Activated CD8-positive, alpha-beta T cell treated with anti-CD3 and anti-CD28 coated beads for 36 hours (primary cell): Measurements from ENCODE around the gene PLEKHM2. TPM values are rescaled to one million over a fixed set of nuclear protein-coding genes. Genes with fewer than 3 reads are reported as not detected.

ENCODE experiments used
- ATAC-seq: fragments of 200-7000 bp; cut with Tn5 transposase; one replicate; pipeline ENCODE4 v1.10.0; 2021; ENCODE audit warnings: mild to moderate bottlenecking, moderate library complexity
- CTCF ChIA-PET: fragments of 350-600 bp; sonication (Branson Sonifier 250); formaldehyde crosslinking; loops from one replicate; lab custom pipeline; 2021; ENCODE audit warnings: antibody characterized with exemption; lab: Charles Lee
- POLR2A ChIA-PET: fragments of 350-600 bp; sonication (Branson Sonifier 250); formaldehyde crosslinking; loops from one replicate; lab custom pipeline; 2021; ENCODE audit warnings: antibody characterized with exemption; lab: Charles Lee
- DNase-seq: peaks from one replicate; pipeline ENCODE4 v3.0.0-alpha.2; 2020
- H3K27ac Mint-ChIP-seq: one replicate; pipeline ENCODE4 v1.8.0; 2021; ENCODE audit warnings: mild to moderate bottlenecking, mixed read lengths
- H3K27me3 Mint-ChIP-seq: one replicate; pipeline ENCODE4 v1.8.0; 2021; ENCODE audit warnings: mixed read lengths
- H3K36me3 Mint-ChIP-seq: one replicate; pipeline ENCODE4 v1.8.0; 2021; ENCODE audit warnings: low read depth, mixed read lengths
- H3K4me1 Mint-ChIP-seq: one replicate; pipeline ENCODE4 v1.8.0; 2021; ENCODE audit warnings: low read depth, mixed read lengths
- H3K4me3 Mint-ChIP-seq: one replicate; pipeline ENCODE4 v1.8.0; 2021; ENCODE audit warnings: mild to moderate bottlenecking, moderate library complexity, mixed read lengths
- H3K9me3 Mint-ChIP-seq: one replicate; pipeline ENCODE4 v1.8.0; 2021; ENCODE audit warnings: mixed read lengths
- intact Hi-C: fragments of 100-400 bp; cut with micrococcal nuclease; formaldehyde crosslinking; loops from one replicate; pipeline ENCODE4 v1.10.0; 2022
- total RNA-seq, 2 experiments: library from RNA; stranded (reverse); gene quantifications; one replicate each; pipeline ENCODE4 v1.2.3, GENCODE V29; 2021
- TF ChIP-seq, protein P1 (sequence below): fragments of 200-600 bp; IDR thresholded peaks from one replicate; pipeline ENCODE4 v1.8.0; 2022; ENCODE audit warnings: antibody characterized with exemption, mild to moderate bottlenecking

The PLEKHM2 gene
- total RNA-seq, 2 experiments from 2014 or later = 41.5 to 42.9 TPM

DNA sequence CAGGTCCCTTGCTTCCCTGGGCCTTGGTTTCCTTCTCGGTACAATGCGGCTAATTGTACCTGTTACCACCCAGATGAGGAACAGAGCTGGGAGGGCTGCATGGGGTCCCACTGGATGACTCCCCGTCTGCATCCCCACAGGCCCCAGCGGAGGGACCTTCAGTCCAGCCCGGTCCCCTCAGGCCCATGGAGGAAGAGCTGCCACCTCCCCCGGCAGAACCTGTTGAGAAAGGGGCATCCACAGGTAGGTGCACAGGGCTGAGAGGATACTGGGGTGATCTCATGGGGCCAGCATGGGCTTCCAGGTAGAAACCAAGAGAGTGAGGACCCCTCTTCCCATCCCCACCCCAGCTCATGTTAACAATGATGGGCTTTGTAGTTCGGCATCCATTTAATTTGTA, 84.3 kb downstream of the PLEKHM2 start:
- H3K36me3 Mint-ChIP-seq = no peaks in the 10 kb centered on the region
- ChIA-PET CTCF (interaction anchor here (1.6 to 2.6 kb wide), 2 partner anchors 23 to 24 kb away, joined by 4 to 7 read pairs; no protein-coding TSS in a partner anchor), POLR2A (interaction anchor here (0.6 kb wide), 1 partner anchor 23 kb away, joined by 4 read pairs; no protein-coding TSS in a partner anchor)
- intact Hi-C loops = no loop called here
- H3K4me3 Mint-ChIP-seq = no peak overlapping the region
- no peaks in the 10 kb centered on the region for H3K9me3 Mint-ChIP-seq
- DNase-seq (no peak), ATAC-seq (no peak)
- H3K27me3 Mint-ChIP-seq = peaks cover 3% of the 10 kb centered on the region
- H3K27ac Mint-ChIP-seq = no peak overlapping the region
- no peaks in the 10 kb centered on the region for H3K4me1 Mint-ChIP-seq
- TF ChIP-seq, protein P1, sequence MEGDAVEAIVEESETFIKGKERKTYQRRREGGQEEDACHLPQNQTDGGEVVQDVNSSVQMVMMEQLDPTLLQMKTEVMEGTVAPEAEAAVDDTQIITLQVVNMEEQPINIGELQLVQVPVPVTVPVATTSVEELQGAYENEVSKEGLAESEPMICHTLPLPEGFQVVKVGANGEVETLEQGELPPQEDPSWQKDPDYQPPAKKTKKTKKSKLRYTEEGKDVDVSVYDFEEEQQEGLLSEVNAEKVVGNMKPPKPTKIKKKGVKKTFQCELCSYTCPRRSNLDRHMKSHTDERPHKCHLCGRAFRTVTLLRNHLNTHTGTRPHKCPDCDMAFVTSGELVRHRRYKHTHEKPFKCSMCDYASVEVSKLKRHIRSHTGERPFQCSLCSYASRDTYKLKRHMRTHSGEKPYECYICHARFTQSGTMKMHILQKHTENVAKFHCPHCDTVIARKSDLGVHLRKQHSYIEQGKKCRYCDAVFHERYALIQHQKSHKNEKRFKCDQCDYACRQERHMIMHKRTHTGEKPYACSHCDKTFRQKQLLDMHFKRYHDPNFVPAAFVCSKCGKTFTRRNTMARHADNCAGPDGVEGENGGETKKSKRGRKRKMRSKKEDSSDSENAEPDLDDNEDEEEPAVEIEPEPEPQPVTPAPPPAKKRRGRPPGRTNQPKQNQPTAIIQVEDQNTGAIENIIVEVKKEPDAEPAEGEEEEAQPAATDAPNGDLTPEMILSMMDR = no peak

GRCh38 chr1:15770313-15770962, 86.3 kb downstream of the PLEKHM2 start:
- Mint-ChIP-seq H3K4me3 (no peak overlapping the region), H3K27me3 (peaks cover 3% of the 10 kb centered on the region), H3K4me1 (no peaks in the 10 kb centered on the region), H3K9me3 (no peaks in the 10 kb centered on the region), H3K36me3 (no peaks in the 10 kb centered on the region), H3K27ac (no peak overlapping the region)
- intact Hi-C loops = no loop called here
- ATAC-seq (no peak), DNase-seq (no peak)
- CTCF ChIA-PET = interaction anchor here (0.6 kb wide), 1 partner anchor 158 kb away, joined by 3 read pairs; no protein-coding TSS in a partner anchor
- TF ChIP-seq, protein P1 = no peak
- POLR2A ChIA-PET = no interaction called here

GRCh38 chr1:15771836-15772515, 87.9 kb downstream of the PLEKHM2 start:
- intact Hi-C loops = no loop called here
- Mint-ChIP-seq H3K4me3 (no peak overlapping the region), H3K4me1 (no peaks in the 10 kb centered on the region), H3K27me3 (peaks cover 3% of the 10 kb centered on the region), H3K27ac (no peak overlapping the region), H3K36me3 (no peaks in the 10 kb centered on the region), H3K9me3 (no peaks in the 10 kb centered on the region)
- TF ChIP-seq, protein P1 = no peak
- no peak for ATAC-seq
- POLR2A ChIA-PET = no interaction called here
- no peak for DNase-seq
- CTCF ChIA-PET = interaction anchor here (1.1 kb wide), 2 partner anchors 16 to 20 kb away, joined by 3 to 4 read pairs; no protein-coding TSS in a partner anchor

GRCh38 chr1:15775706-15776105, 91.6 kb downstream of the PLEKHM2 start:
- Mint-ChIP-seq H3K9me3 (no peaks in the 10 kb centered on the region), H3K36me3 (no peaks in the 10 kb centered on the region), H3K27me3 (peaks cover 3% of the 10 kb centered on the region), H3K4me1 (no peaks in the 10 kb centered on the region), H3K27ac (no peak overlapping the region), H3K4me3 (no peak overlapping the region)
- POLR2A ChIA-PET = interaction anchor here (0.9 kb wide), 1 partner anchor 16 kb away, joined by 3 read pairs; no protein-coding TSS in a partner anchor
- ATAC-seq = no peak
- TF ChIP-seq, protein P1 = no peak
- CTCF ChIA-PET = interaction anchor here (1.5 kb wide), 1 partner anchor 16 kb away, joined by 7 read pairs; no protein-coding TSS in a partner anchor
- intact Hi-C loops = no loop called here
- DNase-seq = no peak
